Calu3 (cell line): ENCODE results near the gene DPY30. TPM values are rescaled to one million over a fixed set of nuclear protein-coding genes. Genes with fewer than 3 reads are reported as not detected.

Experiments
- BruUV-seq: library from RNA; stranded (reverse); fragments of 400-500 nt; replicated peaks from 2 replicates; lab custom pipeline; 2021; lab: Mats Ljungman, UMichigan
- CTCF ChIA-PET: fragments of 300-600 bp; sonication (Branson Sonifier 250); formaldehyde crosslinking; loops from one replicate; lab custom pipeline; 2022; ENCODE audit warnings: antibody characterized with exemption; lab: Charles Lee
- DNase-seq: peaks from one replicate; pipeline ENCODE4 v3.0.0; 2022
- H3K27ac Mint-ChIP-seq: one replicate; pipeline ENCODE4 v1.8.0; 2022; ENCODE audit warnings: mixed read lengths; ENCODE audit not compliant: unreplicated experiment
- H3K27me3 Mint-ChIP-seq: one replicate; pipeline ENCODE4 v1.8.0; 2022; ENCODE audit warnings: mixed read lengths; ENCODE audit not compliant: unreplicated experiment
- H3K36me3 Mint-ChIP-seq: one replicate; pipeline ENCODE4 v1.8.0; 2022; ENCODE audit warnings: mild to moderate bottlenecking, moderate library complexity, mixed read lengths; ENCODE audit not compliant: insufficient read depth, unreplicated experiment
- H3K4me1 Mint-ChIP-seq: one replicate; pipeline ENCODE4 v1.8.0; 2022; ENCODE audit warnings: mild to moderate bottlenecking, low read depth, mixed read lengths; ENCODE audit not compliant: unreplicated experiment
- H3K4me3 Mint-ChIP-seq: one replicate; pipeline ENCODE4 v1.8.0; 2022; ENCODE audit warnings: mild to moderate bottlenecking, low read depth, moderate library complexity, mixed read lengths; ENCODE audit not compliant: unreplicated experiment
- H3K9me3 Mint-ChIP-seq: one replicate; pipeline ENCODE4 v1.8.0; 2022; ENCODE audit warnings: low read depth, mixed read lengths; ENCODE audit not compliant: unreplicated experiment
- CTCF ChIP-seq: fragments of 200-600 bp; IDR thresholded peaks from one replicate; pipeline ENCODE4 v1.8.0; 2022; ENCODE audit warnings: antibody characterized with exemption; ENCODE audit not compliant: unreplicated experiment
- intact Hi-C: fragments of 100-400 bp; cut with micrococcal nuclease; formaldehyde crosslinking; loops from one replicate; pipeline ENCODE4 v1.10.0; 2022; ENCODE audit not compliant: unreplicated experiment
- total RNA-seq: library from RNA; stranded (reverse); gene quantifications from 2 replicates; pipeline ENCODE4 v1.2.3, GENCODE V29; 2022

DPY30 gene
- total RNA-seq, 1 experiment from 2014 or later, result 106 TPM

DNA sequence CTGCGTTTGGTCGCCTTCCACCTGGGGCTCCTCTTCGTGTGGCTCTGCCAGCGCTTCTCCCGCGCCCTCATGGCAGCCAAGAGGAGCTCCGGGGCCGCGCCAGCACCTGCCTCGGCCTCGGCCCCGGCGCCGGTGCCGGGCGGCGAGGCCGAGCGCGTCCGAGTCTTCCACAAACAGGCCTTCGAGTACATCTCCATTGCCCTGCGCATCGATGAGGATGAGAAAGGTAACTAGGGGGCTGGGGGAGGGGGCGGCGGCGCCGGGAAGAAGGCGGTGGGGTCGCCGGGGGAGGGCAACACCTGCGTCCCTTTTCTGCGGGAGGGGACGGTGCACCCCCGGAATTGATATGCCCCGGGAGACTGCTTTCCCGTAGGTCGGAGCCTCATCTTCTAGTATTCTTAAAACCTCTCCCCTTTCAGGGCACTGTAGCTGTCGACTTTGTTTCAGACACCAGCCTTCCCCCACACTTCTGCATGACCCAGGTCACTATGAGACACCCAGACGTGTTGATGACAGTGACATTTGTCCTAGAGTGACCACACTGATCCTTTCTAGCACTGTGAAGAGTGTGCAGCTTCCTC, 24.5 kb upstream of the DPY30 start:
- Mint-ChIP-seq H3K4me3 (peak overlapping the region; percentile 84), H3K4me1 (peaks cover 25% of the 10 kb centered on the region), H3K27me3 (no peaks in the 10 kb centered on the region), H3K27ac (peak overlapping the region; percentile 78), H3K9me3 (no peaks in the 10 kb centered on the region), H3K36me3 (peaks cover 35% of the 10 kb centered on the region)
- DNase-seq, result no peak
- CTCF ChIA-PET, result interaction anchor here (0.6 to 2.4 kb wide), 5 partner anchors 12 to 1666 kb away, joined by 4 to 21 read pairs (median 6); partner anchors contain the start of genes DPY30 and SLC30A6
- BruUV-seq, result no TSS peak
- no peak for TF ChIP-seq CTCF
- intact Hi-C loops, result loop anchor here (5.0 kb wide), 1 partner anchor 57 kb away; no protein-coding TSS in a partner anchor

DNA sequence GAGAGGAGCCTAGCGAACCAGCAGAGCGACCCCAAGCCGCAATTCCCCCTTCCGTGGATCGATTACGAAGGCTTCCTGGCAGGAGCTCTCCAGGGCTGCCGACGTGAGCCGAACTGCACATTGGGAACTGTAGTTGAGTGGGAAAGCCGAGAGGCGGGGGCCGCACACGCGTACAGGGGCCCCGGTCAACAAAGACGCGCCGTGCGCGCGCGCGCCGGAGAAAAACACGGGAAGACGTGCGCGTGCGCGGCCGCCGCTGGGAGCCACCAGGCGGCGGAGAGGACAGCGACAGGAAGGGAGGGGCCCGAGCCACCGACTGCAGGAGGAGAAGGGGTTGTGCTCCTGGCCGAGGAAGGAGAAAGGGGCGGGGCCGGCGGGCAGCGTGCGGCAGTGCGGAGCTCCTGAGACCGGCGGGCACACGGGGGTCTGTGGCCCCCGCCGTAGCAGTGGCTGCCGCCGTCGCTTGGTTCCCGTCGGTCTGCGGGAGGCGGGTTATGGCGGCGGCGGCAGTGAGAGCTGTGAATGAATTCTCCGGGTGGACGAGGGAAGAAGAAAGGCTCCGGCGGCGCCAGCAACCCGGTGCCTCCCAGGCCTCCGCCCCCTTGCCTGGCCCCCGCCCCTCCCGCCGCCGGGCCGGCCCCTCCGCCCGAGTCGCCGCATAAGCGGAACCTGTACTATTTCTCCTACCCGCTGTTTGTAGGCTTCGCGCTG, 23.9 kb upstream of the DPY30 start, which contains the start of gene SPAST:
SPAST (plus strand) TSS at position 247 of the 711 bp plus-strand sequence; CDS start at position 523, 276 bp downstream.
- TF ChIP-seq CTCF, result peak; percentile 54
- Mint-ChIP-seq H3K4me3 (peak within 1 kb of the TSS; percentile 84), H3K27ac (peak within 1 kb of the TSS; percentile 78), H3K4me1 (peaks cover 25% of the 10 kb centered on the region), H3K9me3 (no peaks in the 10 kb centered on the region), H3K36me3 (peaks cover 35% of the 10 kb centered on the region), H3K27me3 (no peaks in the 10 kb centered on the region)
- peak; percentile 98 for DNase-seq
- intact Hi-C loops, result loop anchor here (2.0 to 5.0 kb wide), 3 partner anchors 21 to 71 kb away; no protein-coding TSS in a partner anchor
- CTCF ChIA-PET, result interaction anchor here (0.6 to 2.4 kb wide), 8 partner anchors 11 to 1666 kb away, joined by 3 to 21 read pairs (median 5); partner anchors contain the start of genes DPY30 and SLC30A6
- BruUV-seq, result no TSS peak

- Mint-ChIP-seq H3K4me3 (peak overlapping the region; percentile 84), H3K36me3 (peaks cover 35% of the 10 kb centered on the region), H3K9me3 (no peaks in the 10 kb centered on the region), H3K27me3 (no peaks in the 10 kb centered on the region), H3K27ac (peak overlapping the region; percentile 78), H3K4me1 (peaks cover 25% of the 10 kb centered on the region)
- TF ChIP-seq CTCF, result no peak
- peak; percentile 63 for DNase-seq
- BruUV-seq, result no TSS peak
- intact Hi-C loops, result loop anchor here (2.0 to 5.0 kb wide), 3 partner anchors 19 to 73 kb away; no protein-coding TSS in a partner anchor
- CTCF ChIA-PET, result interaction anchor here (0.6 to 2.4 kb wide), 6 partner anchors 9 to 387 kb away, joined by 3 to 21 read pairs (median 4); partner anchors contain the start of gene DPY30
These were observed 22.6 kb upstream of the DPY30 start for GRCh38 chr2:32061973-32062861.
